ENCODE results near the gene TMEM132D. TPM values are rescaled to one million over a fixed set of nuclear protein-coding genes. Genes with fewer than 3 reads are reported as not detected.

The TMEM132D gene
- total and polyA plus RNA-seq, 2 donors from 2014 or later = 0.13 TPM; not detected in 1

DNA sequence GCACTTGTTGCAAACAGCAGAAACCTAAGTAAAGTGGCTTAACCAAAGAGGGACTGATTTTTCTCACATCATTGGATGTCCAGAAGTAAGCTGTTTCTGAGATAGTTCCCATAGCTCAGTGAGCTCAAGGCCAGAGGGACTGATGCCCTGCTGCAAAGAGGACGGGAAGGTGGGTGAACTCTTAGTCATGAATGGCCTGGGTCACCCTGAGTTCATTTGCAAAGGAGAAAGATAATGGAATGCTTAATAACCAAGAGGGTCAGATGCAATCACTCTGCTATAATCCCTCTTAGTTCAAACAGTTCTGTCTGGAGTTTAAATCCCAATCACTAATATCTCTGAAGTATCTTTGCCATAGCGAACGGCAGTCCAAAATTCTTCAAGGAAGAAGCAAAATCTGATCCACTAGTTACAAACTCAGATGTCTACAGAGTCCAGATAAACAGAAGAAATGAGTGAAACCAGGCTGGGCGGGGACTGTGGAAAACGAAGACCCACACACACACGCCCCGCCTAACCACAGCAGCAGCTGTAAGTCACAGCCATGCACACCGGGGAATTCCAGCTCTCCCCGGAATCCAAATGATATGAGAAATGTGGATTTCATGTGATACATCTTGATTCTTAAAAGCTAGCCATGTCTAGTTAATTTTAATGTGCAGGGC is 289.5 kb downstream of the TMEM132D start:
- TF ChIP-seq, protein P1, sequence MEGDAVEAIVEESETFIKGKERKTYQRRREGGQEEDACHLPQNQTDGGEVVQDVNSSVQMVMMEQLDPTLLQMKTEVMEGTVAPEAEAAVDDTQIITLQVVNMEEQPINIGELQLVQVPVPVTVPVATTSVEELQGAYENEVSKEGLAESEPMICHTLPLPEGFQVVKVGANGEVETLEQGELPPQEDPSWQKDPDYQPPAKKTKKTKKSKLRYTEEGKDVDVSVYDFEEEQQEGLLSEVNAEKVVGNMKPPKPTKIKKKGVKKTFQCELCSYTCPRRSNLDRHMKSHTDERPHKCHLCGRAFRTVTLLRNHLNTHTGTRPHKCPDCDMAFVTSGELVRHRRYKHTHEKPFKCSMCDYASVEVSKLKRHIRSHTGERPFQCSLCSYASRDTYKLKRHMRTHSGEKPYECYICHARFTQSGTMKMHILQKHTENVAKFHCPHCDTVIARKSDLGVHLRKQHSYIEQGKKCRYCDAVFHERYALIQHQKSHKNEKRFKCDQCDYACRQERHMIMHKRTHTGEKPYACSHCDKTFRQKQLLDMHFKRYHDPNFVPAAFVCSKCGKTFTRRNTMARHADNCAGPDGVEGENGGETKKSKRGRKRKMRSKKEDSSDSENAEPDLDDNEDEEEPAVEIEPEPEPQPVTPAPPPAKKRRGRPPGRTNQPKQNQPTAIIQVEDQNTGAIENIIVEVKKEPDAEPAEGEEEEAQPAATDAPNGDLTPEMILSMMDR (IDR thresholded peaks at IDR 0.05; ENCODE audit: borderline replicate concordance, extremely low read depth, insufficient read depth) = no peak

DNA sequence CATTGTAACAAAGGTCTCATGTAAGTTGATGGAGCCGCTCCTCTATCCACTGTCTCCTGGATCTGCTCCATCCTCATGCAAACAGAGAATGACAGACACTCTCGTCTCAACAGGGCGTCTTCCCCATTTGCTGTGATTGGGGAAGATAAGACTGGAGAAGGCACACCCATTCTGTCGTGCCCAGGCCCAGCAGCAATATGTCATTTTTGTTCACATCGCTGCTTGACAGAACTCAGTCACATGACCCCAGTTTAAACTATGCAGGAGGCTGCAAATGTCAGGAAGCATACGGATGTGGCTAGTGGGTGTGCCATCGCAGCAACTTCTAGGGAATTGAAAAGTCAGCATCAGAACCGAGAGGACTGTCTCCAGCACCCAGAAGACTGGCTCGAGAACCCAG is 290.5 kb downstream of the TMEM132D start:
- intact Hi-C loops (cut with DNase I) = no loop called here
- no peaks in the 10 kb centered on the region for H3K4me1 ChIP-seq (ENCODE audit: control insufficient read depth in 2 of 3, insufficient read depth in 2 of 3, low read depth in 1 of 3, low read length in 3 of 3)
- H3K36me3 ChIP-seq (ENCODE audit: control insufficient read depth in 2 of 3, insufficient read depth in 3 of 3, low read length in 3 of 3) = no peaks in the 10 kb centered on the region
- FAIRE-seq (no peak), DNase-seq (no peak)
- TF ChIP-seq, protein P1 (IDR thresholded peaks at IDR 0.05; ENCODE audit: borderline replicate concordance, extremely low read depth, insufficient read depth) = no peak
- no peak overlapping the region for H3K27ac ChIP-seq (ENCODE audit: low read depth in 2 of 2, low read length in 2 of 2)
- H3K4me3 ChIP-seq (ENCODE audit: low read length in 3 of 3) = no peak overlapping the region
- H3K9ac ChIP-seq (ENCODE audit: low read length in 3 of 3) = no peak overlapping the region
- peaks cover 0 to 4% (median 0%) of the 10 kb centered on the region in 3 donors for H3K9me3 ChIP-seq (ENCODE audit: control insufficient read depth in 2 of 3, insufficient read depth in 1 of 3, low read length in 3 of 3)
- H3K27me3 ChIP-seq (ENCODE audit: control insufficient read depth, insufficient read depth, low read length) = no peaks in the 10 kb centered on the region

More for the DNA sequence above, 289.5 kb downstream of the TMEM132D start:
- Histone ChIP-seq H3K9ac (ENCODE audit: low read length in 3 of 3) (no peak overlapping the region), H3K36me3 (ENCODE audit: control insufficient read depth in 2 of 3, insufficient read depth in 3 of 3, low read length in 3 of 3) (no peaks in the 10 kb centered on the region), H3K27me3 (ENCODE audit: control insufficient read depth, insufficient read depth, low read length) (no peaks in the 10 kb centered on the region), H3K27ac (ENCODE audit: low read depth in 2 of 2, low read length in 2 of 2) (no peak overlapping the region), H3K4me3 (ENCODE audit: low read length in 3 of 3) (no peak overlapping the region), H3K9me3 (ENCODE audit: control insufficient read depth in 2 of 3, insufficient read depth in 1 of 3, low read length in 3 of 3) (peaks cover 0 to 4% (median 0%) of the 10 kb centered on the region in 3 donors), H3K4me1 (ENCODE audit: control insufficient read depth in 2 of 3, insufficient read depth in 2 of 3, low read depth in 1 of 3, low read length in 3 of 3) (no peaks in the 10 kb centered on the region)
- DNase-seq = no peak
- intact Hi-C loops (cut with DNase I) = no loop called here
- FAIRE-seq = no peak

DNA sequence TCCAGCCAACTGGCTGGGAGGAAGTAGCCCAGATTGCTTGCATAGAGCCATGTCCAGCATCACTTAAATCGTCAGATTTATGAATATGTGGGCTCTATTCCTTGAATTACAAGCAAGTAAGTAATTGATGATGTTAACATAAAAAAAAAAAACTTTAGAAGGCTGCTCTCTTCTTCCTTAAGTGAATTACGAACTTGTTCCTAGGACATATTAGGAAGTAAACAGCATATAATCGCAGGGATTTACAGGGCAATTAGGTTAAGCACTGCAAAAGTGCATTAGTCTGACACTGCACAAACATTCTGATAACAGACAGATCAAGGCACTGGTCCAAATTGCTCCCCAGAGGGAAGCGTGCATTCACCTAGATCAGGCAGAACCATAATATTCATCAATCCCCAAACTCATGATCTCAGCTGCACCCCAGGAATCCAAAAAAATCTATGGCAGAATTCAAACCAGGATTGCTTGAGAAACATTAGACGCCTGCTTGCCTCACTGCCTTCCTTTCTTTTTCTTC is 293.2 kb downstream of the TMEM132D start:
- TF ChIP-seq, protein P1 (IDR thresholded peaks at IDR 0.05; ENCODE audit: borderline replicate concordance, extremely low read depth, insufficient read depth) = no peak
- H3K27me3 ChIP-seq (ENCODE audit: control insufficient read depth, insufficient read depth, low read length) = no peaks in the 10 kb centered on the region
- H3K9ac ChIP-seq (ENCODE audit: low read length in 3 of 3) = no peak overlapping the region
- H3K4me3 ChIP-seq (ENCODE audit: low read length in 3 of 3) = no peak overlapping the region
- H3K9me3 ChIP-seq (ENCODE audit: control insufficient read depth in 2 of 3, insufficient read depth in 1 of 3, low read length in 3 of 3) = no peaks in the 10 kb centered on the region
- H3K27ac ChIP-seq (ENCODE audit: low read depth in 2 of 2, low read length in 2 of 2) = no peak overlapping the region
- no peak for DNase-seq
- H3K4me1 ChIP-seq (ENCODE audit: control insufficient read depth in 2 of 3, insufficient read depth in 2 of 3, low read depth in 1 of 3, low read length in 3 of 3) = no peaks in the 10 kb centered on the region
- intact Hi-C loops (cut with DNase I) = no loop called here
- no peak for FAIRE-seq
- H3K36me3 ChIP-seq (ENCODE audit: control insufficient read depth in 2 of 3, insufficient read depth in 3 of 3, low read length in 3 of 3) = no peaks in the 10 kb centered on the region

Data from kidney (tissue), 14 donors.